ENCODE measurements around the gene SPTAN1. TPM values are rescaled to one million over a fixed set of nuclear protein-coding genes. Genes with fewer than 3 reads are reported as not detected.

Gene SPTAN1
- total and polyA plus RNA-seq, 9 donors = 120 to 301 (median 261) TPM

- no peaks in the 10 kb centered on the region for H3K36me3 ChIP-seq
- no peak overlapping the region for H3K27ac ChIP-seq
- no peak for DNase-seq
- intact Hi-C loops (cut with DNase I) = no loop called here
- H3K4me1 ChIP-seq (ENCODE audit: insufficient read depth) = no peaks in the 10 kb centered on the region
- TF ChIP-seq CTCF (IDR thresholded peaks at IDR 0.05) = no peak
- no peak for TF ChIP-seq EP300 (IDR thresholded peaks at IDR 0.05)
- no peak for TF ChIP-seq POLR2A (IDR thresholded peaks at IDR 0.05)
- H3K27me3 ChIP-seq = no peaks in the 10 kb centered on the region
- no peaks in the 10 kb centered on the region for H3K9me3 ChIP-seq
- no peak overlapping the region for H3K4me3 ChIP-seq
- 90 to 93% (median 91%) methylated on average over 6 of the region's 6 CpGs for whole genome bisulfite sequencing, 3 donors
These were observed 66.7 kb downstream of the SPTAN1 start for GRCh38 chr9:128619127-128619526.

- TF ChIP-seq POLR2A (IDR thresholded peaks at IDR 0.05) = no peak
- no peak for TF ChIP-seq EP300 (IDR thresholded peaks at IDR 0.05)
- no peak for TF ChIP-seq CTCF (IDR thresholded peaks at IDR 0.05)
- no peaks in the 10 kb centered on the region for H3K36me3 ChIP-seq
- no peak overlapping the region for H3K27ac ChIP-seq
- intact Hi-C loops (cut with DNase I) = no loop called here
- no peaks in the 10 kb centered on the region for H3K27me3 ChIP-seq
- H3K4me3 ChIP-seq = no peak overlapping the region
- DNase-seq = no peak
- WGBS, 3 donors = 96 to 100% (median 98%) methylated on average over 5 of the region's 5 CpGs
- H3K4me1 ChIP-seq (ENCODE audit: insufficient read depth) = no peaks in the 10 kb centered on the region
- H3K9me3 ChIP-seq = no peaks in the 10 kb centered on the region
These were observed 67.4 kb downstream of the SPTAN1 start for GRCh38 chr9:128619779-128620178.

- WGBS, 3 donors = 45 to 53% (median 47%) methylated on average over 14 of the region's 14 CpGs
- Histone ChIP-seq H3K4me1 (ENCODE audit: insufficient read depth) (peaks cover 13% of the 10 kb centered on the region), H3K27ac (no peak overlapping the region), H3K9me3 (no peaks in the 10 kb centered on the region), H3K27me3 (no peaks in the 10 kb centered on the region), H3K4me3 (no peak overlapping the region), H3K36me3 (no peaks in the 10 kb centered on the region)
- no peak for DNase-seq
- intact Hi-C loops (cut with DNase I) = no loop called here
- TF ChIP-seq EP300 (IDR thresholded peaks at IDR 0.05) (no peak), POLR2A (IDR thresholded peaks at IDR 0.05) (no peak), CTCF (IDR thresholded peaks at IDR 0.05) (no peak)
These were observed 69.5 kb downstream of the SPTAN1 start for GRCh38 chr9:128621730-128622455.

GRCh38 chr9:128624566-128624965, 72.2 kb downstream of the SPTAN1 start:
- H3K9me3 ChIP-seq = no peaks in the 10 kb centered on the region
- intact Hi-C loops (cut with DNase I) = no loop called here
- TF ChIP-seq CTCF (IDR thresholded peaks at IDR 0.05) = no peak
- TF ChIP-seq EP300 (IDR thresholded peaks at IDR 0.05) = no peak
- no peak for TF ChIP-seq POLR2A (IDR thresholded peaks at IDR 0.05)
- H3K4me1 ChIP-seq (ENCODE audit: insufficient read depth) = peaks cover 13% of the 10 kb centered on the region
- H3K27ac ChIP-seq = peak overlapping the region in 1 of 2 donors; percentile 35
- no peaks in the 10 kb centered on the region for H3K36me3 ChIP-seq
- no peak for DNase-seq
- 83 to 85% (median 85%) methylated on average over 10 of the region's 10 CpGs for WGBS, 3 donors
- no peaks in the 10 kb centered on the region for H3K27me3 ChIP-seq
- no peak overlapping the region for H3K4me3 ChIP-seq
